GM12878 (cell line): ENCODE results near the gene MOV10L1. TPM values are rescaled to one million over a fixed set of nuclear protein-coding genes. Genes with fewer than 3 reads are reported as not detected.

Experiments used
- ATAC-seq: fragments of 200-7000 bp; cut with Tn5 transposase; 3 replicates; pipeline ENCODE4 v1.9.1; 2020; ENCODE audit warnings: mild to moderate bottlenecking, moderate library complexity
- BruUV-seq: library from RNA; stranded (reverse); fragments of 400-500 nt; replicated peaks from 2 replicates; lab custom pipeline; 2021; lab: Mats Ljungman, UMichigan
- CTCF ChIA-PET: fragments of 300-600 bp; sonication (Branson Sonifier 250); formaldehyde crosslinking; extraction: SDS; loops from one replicate; lab custom pipeline; 2021; ENCODE audit warnings: inconsistent platforms; lab: Yijun Ruan, JAX
- POLR2A ChIA-PET: fragments of 350-600 bp; formaldehyde crosslinking; extraction: SDS; loops from one replicate; lab custom pipeline; 2021; ENCODE audit warnings: inconsistent platforms; lab: Charles Lee
- RAD21 ChIA-PET: fragments of 300-600 bp; sonication (Branson Sonifier 250); formaldehyde crosslinking; loops from one replicate; lab custom pipeline; 2023; ENCODE audit warnings: antibody characterized with exemption; ENCODE audit not compliant: unreplicated experiment; lab: Charles Lee
- SMC1A ChIA-PET: fragments of 300-600 bp; sonication (Branson Sonifier 250); formaldehyde crosslinking; loops from one replicate; lab custom pipeline; 2023; ENCODE audit not compliant: unreplicated experiment, uncharacterized antibody; lab: Charles Lee
- DNase-seq: peaks from one replicate; pipeline ENCODE4 v3.0.0-alpha.2; 2011; ENCODE audit warnings: low read depth, low spot score
- FAIRE-seq: peaks from 3 replicates; lab custom pipeline; 2011; peaks lifted over from hg19 to GRCh38; lab: Jason Lieb, UNC
- H2AFZ ChIP-seq: 2 replicates; pipeline ENCODE4 v1.6.0; 2011; ENCODE audit warnings: low read depth, low read length, control low read depth; ENCODE audit not compliant: control insufficient read depth
- H3K27ac ChIP-seq: 2 replicates; pipeline ENCODE4 v1.5.1; 2011; ENCODE audit warnings: control low read depth; ENCODE audit not compliant: control insufficient read depth, insufficient read depth
- H3K27me3 ChIP-seq, 2 experiments: replicated peaks in 1 of 2; 2 replicates each; pipeline versions ENCODE4 v1.6.0 to v1.6.1; 2011; ENCODE audit warnings: low read length in 1 of 2; ENCODE audit not compliant: control insufficient read depth in 2 of 2, insufficient read depth in 2 of 2
- H3K36me3 ChIP-seq, 2 experiments: 2 replicates each; pipeline ENCODE4 v1.5.1; 2011; ENCODE audit warnings: low read length in 1 of 2; ENCODE audit not compliant: control insufficient read depth in 2 of 2, insufficient read depth in 2 of 2
- H3K4me1 ChIP-seq: 2 replicates; pipeline ENCODE4 v1.6.1; 2011; ENCODE audit warnings: mild to moderate bottlenecking, low read length, moderate library complexity, mixed read lengths; ENCODE audit not compliant: control insufficient read depth, insufficient read depth
- H3K4me2 ChIP-seq: 2 replicates; pipeline ENCODE4 v1.6.0; 2011; ENCODE audit warnings: control low read depth; ENCODE audit not compliant: control insufficient read depth, insufficient read depth
- H3K4me3 ChIP-seq: fragments of 200-600 bp; sonication (generic); 2 replicates; pipeline ENCODE4 v1.5.1; 2016
- H3K79me2 ChIP-seq: 2 replicates; pipeline ENCODE4 v1.6.0; 2011; ENCODE audit warnings: low read length; ENCODE audit not compliant: control insufficient read depth, insufficient read depth
- H3K9ac ChIP-seq: 2 replicates; pipeline ENCODE4 v1.8.0; 2011; ENCODE audit warnings: low read length, control low read depth, mixed read lengths; ENCODE audit not compliant: control insufficient read depth, insufficient read depth
- H3K9me3 ChIP-seq: replicated peaks from 3 replicates; pipeline ENCODE4 v1.5.1; 2011; ENCODE audit warnings: mild to moderate bottlenecking, low read length; ENCODE audit not compliant: control insufficient read depth, insufficient read depth
- H4K20me1 ChIP-seq: 2 replicates; pipeline ENCODE4 v1.6.0; 2011; ENCODE audit not compliant: control insufficient read depth, insufficient read depth
- NFXL1 ChIP-seq: fragments of 450-650 bp; IDR thresholded peaks from 2 replicates; pipeline ENCODE4 v1.6.1; 2017; ENCODE audit warnings: antibody characterized with exemption, mild to moderate bottlenecking, borderline replicate concordance
- TBL1XR1 ChIP-seq: IDR thresholded peaks from 2 replicates; pipeline ENCODE4 v1.6.1; 2012; ENCODE audit warnings: low read depth, low read length, improper control_type of control experiment
- ZNF24 ChIP-seq: fragments of 450-650 bp; IDR thresholded peaks from 2 replicates; pipeline ENCODE4 v1.6.1; 2017; ENCODE audit warnings: antibody characterized with exemption, mild to moderate bottlenecking
- ZNF384 ChIP-seq: IDR thresholded peaks from 2 replicates; pipeline ENCODE4 v1.6.1; 2012; ENCODE audit warnings: low read depth, mild to moderate bottlenecking, low read length, improper control_type of control experiment, borderline replicate concordance
- WGBS: methylation state at CpG from one replicate; pipeline ENCODE4 v1.1.6; 2016; ENCODE audit warnings: low lambda C conversion rate; ENCODE audit not compliant: insufficient replicate concordance, insufficient coverage; ENCODE audit errors: missing lambda C conversion rate; 5-methylcytosine and 5-hydroxymethylcytosine counted together
- in situ Hi-C: fragments of 300-500 bp; cut with MboI; formaldehyde crosslinking; loops from 9 replicates; pipeline ENCODE4 v1.14.3; 2018; ENCODE audit warnings: mixed read lengths
- intact Hi-C: fragments of 100-400 bp; cut with micrococcal nuclease; formaldehyde crosslinking; loops from one replicate; pipeline ENCODE4 v1.14.2; 2022; ENCODE audit not compliant: unreplicated experiment
- polyA plus RNA-seq, 11 experiments: library from polyadenylated mRNA; depleted of rRNA in 4 of 11; unstranded in 6 of 11; stranded (reverse) in 5 of 11; fragments of >200 nt; fragmentation: Nextera tagmentation in 4 of 11; fragmentation: Illumina TruSeq in 1 of 11; extraction: Ambion mirVana in 4 of 11; extraction: Trizol in 1 of 11; gene quantifications; 1 replicate in 1 of 11; 2 replicates in 10 of 11; pipeline versions ENCODE4 v1.2.1 to v1.2.3, GENCODE V29; 2011 to 2016; ENCODE audit warnings: inconsistent platforms in 2 of 11, missing spikeins in 2 of 11, low read depth in 1 of 11
- total RNA-seq, 4 experiments: library from RNA; depleted of rRNA in 3 of 4; stranded (reverse); fragments of >200 nt in 3 of 4; fragmentation: Illumina TruSeq in 1 of 4; extraction: Trizol in 1 of 4; gene quantifications; 2 replicates each; pipeline versions ENCODE4 v1.2.1 to v1.2.3, GENCODE V29; 2013 to 2021
- TF ChIP-seq, protein P1 (sequence below): fragments of 450-650 bp; IDR thresholded peaks from 2 replicates; pipeline ENCODE4 v1.6.1; 2017; ENCODE audit warnings: borderline replicate concordance
- TF ChIP-seq, protein P2 (sequence below): fragments of 450-650 bp; IDR thresholded peaks from 2 replicates; pipeline ENCODE4 v1.6.1; 2018; ENCODE audit warnings: mild to moderate bottlenecking, low read depth, moderate library complexity; ENCODE audit not compliant: partially characterized antibody

MOV10L1 gene
- total and polyA plus RNA-seq, 10 of the 15 experiments (the other 5 are each of a cell fraction or from before 2014, with no cell fraction given): 0.22 TPM; not detected in 9

DNA sequence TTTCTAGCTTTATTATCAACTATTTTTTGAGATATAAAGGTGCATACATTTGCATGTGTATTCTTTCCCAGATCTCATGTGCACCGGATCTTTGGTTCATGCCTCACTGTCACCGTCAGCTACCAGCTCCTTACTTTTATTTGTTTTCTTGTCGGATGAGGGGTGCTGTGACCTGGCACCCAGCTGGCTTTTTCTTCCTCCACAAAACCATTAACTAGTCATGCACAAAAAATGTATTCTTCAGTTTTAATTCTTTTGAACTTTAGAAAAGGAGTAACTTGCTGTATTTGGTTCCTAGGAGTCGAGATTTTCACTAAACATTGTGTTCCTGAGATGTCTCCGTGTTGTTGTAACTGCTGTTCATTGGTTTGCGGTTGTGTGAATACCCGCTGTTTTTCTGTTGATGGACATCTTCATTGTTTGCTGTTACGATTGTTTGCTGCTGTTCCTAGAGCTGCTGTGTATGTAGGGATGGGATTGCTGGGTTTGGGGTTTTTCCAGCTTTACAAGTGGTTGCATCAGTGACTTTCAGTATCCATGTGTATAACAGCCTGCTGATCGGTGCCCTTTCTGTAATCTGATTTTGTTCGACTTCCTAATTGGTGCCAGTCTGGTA is 39.4 kb downstream of the MOV10L1 start (continued):
- TF ChIP-seq, protein P1, sequence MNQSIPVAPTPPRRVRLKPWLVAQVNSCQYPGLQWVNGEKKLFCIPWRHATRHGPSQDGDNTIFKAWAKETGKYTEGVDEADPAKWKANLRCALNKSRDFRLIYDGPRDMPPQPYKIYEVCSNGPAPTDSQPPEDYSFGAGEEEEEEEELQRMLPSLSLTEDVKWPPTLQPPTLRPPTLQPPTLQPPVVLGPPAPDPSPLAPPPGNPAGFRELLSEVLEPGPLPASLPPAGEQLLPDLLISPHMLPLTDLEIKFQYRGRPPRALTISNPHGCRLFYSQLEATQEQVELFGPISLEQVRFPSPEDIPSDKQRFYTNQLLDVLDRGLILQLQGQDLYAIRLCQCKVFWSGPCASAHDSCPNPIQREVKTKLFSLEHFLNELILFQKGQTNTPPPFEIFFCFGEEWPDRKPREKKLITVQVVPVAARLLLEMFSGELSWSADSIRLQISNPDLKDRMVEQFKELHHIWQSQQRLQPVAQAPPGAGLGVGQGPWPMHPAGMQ: no peak

DNA sequence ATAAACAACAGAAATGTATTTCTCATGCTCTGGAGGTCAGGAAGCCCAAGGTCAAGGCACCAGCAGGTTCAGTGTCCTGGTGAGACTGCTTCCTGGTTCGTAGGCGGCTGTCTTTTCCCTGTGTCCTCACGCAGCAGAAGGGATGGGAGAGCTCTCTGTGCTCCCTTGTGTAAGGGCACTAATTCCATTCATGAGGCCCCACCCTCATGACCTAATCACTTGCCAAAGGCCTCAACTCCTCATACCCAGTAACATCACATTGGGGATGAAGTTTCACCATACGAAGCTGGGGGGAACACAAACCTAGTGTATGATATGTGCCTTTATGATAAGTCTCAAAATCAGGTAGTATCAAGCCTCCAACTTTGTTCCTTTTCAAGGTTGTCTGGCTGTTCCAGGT is 42.1 kb downstream of the MOV10L1 start:
- no peaks in the 10 kb centered on the region for H3K4me1 ChIP-seq
- H3K27me3 ChIP-seq: no peaks in the 10 kb centered on the region; a peak in 3 of 4 replicates
- ChIA-PET POLR2A (no interaction called here), RAD21 (no interaction called here), SMC1A (no interaction called here), CTCF (no interaction called here)
- H3K9ac ChIP-seq: no peak overlapping the region
- 51% methylated on average over 4 of the region's 4 CpGs for WGBS
- no peaks in the 10 kb centered on the region for H4K20me1 ChIP-seq
- FAIRE-seq (no peak), DNase-seq (no peak), ATAC-seq (no peak)
- in situ Hi-C loops (no loop called here), intact Hi-C loops (no loop called here)
- no peak overlapping the region for H2AFZ ChIP-seq
- no peaks in the 10 kb centered on the region for H3K36me3 ChIP-seq
- no TSS peak for BruUV-seq
- no peaks in the 10 kb centered on the region for H3K79me2 ChIP-seq
- no peaks in the 10 kb centered on the region for H3K9me3 ChIP-seq
- H3K4me3 ChIP-seq: no peak overlapping the region
- TF ChIP-seq, protein P2, sequence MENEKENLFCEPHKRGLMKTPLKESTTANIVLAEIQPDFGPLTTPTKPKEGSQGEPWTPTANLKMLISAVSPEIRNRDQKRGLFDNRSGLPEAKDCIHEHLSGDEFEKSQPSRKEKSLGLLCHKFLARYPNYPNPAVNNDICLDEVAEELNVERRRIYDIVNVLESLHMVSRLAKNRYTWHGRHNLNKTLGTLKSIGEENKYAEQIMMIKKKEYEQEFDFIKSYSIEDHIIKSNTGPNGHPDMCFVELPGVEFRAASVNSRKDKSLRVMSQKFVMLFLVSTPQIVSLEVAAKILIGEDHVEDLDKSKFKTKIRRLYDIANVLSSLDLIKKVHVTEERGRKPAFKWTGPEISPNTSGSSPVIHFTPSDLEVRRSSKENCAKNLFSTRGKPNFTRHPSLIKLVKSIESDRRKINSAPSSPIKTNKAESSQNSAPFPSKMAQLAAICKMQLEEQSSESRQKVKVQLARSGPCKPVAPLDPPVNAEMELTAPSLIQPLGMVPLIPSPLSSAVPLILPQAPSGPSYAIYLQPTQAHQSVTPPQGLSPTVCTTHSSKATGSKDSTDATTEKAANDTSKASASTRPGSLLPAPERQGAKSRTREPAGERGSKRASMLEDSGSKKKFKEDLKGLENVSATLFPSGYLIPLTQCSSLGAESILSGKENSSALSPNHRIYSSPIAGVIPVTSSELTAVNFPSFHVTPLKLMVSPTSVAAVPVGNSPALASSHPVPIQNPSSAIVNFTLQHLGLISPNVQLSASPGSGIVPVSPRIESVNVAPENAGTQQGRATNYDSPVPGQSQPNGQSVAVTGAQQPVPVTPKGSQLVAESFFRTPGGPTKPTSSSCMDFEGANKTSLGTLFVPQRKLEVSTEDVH: no peak
- TF ChIP-seq NFXL1: no peak
- no peak for TF ChIP-seq ZNF24
- TF ChIP-seq ZNF384: no peak
- TF ChIP-seq TBL1XR1: no peak
- no peak overlapping the region for H3K4me2 ChIP-seq
- no peak overlapping the region for H3K27ac ChIP-seq
